HCT116 (cell line): ENCODE data around the gene SH3TC1. TPM values are rescaled to one million over a fixed set of nuclear protein-coding genes. Genes with fewer than 3 reads are reported as not detected.

Experiments used
- ATAC-seq: fragments of 200-7000 bp; cut with Tn5 transposase; 2 replicates; pipeline ENCODE4 v1.9.1; 2020; ENCODE audit warnings: mild to moderate bottlenecking, moderate library complexity
- BruUV-seq: library from RNA; stranded (reverse); fragments of 400-500 nt; replicated peaks from 2 replicates; lab custom pipeline; 2021; lab: Mats Ljungman, UMichigan
- CTCF ChIA-PET: fragments of 300-600 bp; sonication (Branson Sonifier 250); formaldehyde crosslinking; loops from one replicate; lab custom pipeline; 2021; ENCODE audit warnings: antibody characterized with exemption; lab: Charles Lee
- POLR2A ChIA-PET: fragments of 300-600, 350-600 bp; sonication (Branson Sonifier 250); formaldehyde crosslinking; loops from one replicate; lab custom pipeline; 2021; ENCODE audit warnings: antibody characterized with exemption; lab: Charles Lee
- RAD21 ChIA-PET, 2 experiments: fragments of 300-600 bp; sonication (Branson Sonifier 250); formaldehyde crosslinking; loops; one replicate each; lab custom pipeline; 2023; ENCODE audit warnings: low total read pairs in 2 of 2; ENCODE audit not compliant: uncharacterized antibody in 2 of 2, unreplicated experiment in 2 of 2, low non-redundant PET in 1 of 2; lab: Charles Lee
- DNase-seq: peaks from one replicate; pipeline ENCODE4 v3.0.0-alpha.2; 2010; ENCODE audit warnings: low read depth, low spot score
- H2AFZ ChIP-seq: fragments of 200-600 bp; shearing (Covaris generic), sonication (generic); 2 replicates; pipeline ENCODE4 v1.6.1; 2017; ENCODE audit warnings: low read depth, mixed run types, mixed read lengths, antibody characterized with exemption, low read length; ENCODE audit not compliant: poor library complexity, severe bottlenecking
- H3K27ac ChIP-seq: 2 replicates; pipeline ENCODE4 v1.5.1; 2012; ENCODE audit warnings: low read depth, low read length
- H3K27me3 ChIP-seq: fragments of 200-600 bp; sonication (generic); 2 replicates; pipeline ENCODE4 v1.6.1; 2016; ENCODE audit warnings: mixed run types, low read length, mixed read lengths; ENCODE audit not compliant: insufficient read depth
- H3K36me3 ChIP-seq, 2 experiments: fragments of 200-500 bp in 1 of 2; fragments of 200-600 bp in 1 of 2; sonication (Bioruptor generic) in 1 of 2; sonication (generic) in 1 of 2; 2 replicates each; pipeline versions ENCODE4 v1.5.1 to v1.6.1; 2014 to 2016; ENCODE audit warnings: low read length in 2 of 2, inconsistent platforms in 1 of 2, mixed read lengths in 1 of 2, mixed run types in 1 of 2; ENCODE audit not compliant: insufficient read depth in 2 of 2, control insufficient read depth in 1 of 2
- H3K4me1 ChIP-seq, 2 experiments: fragments of 200-600 bp in 1 of 2; sonication (generic) in 1 of 2; 2 replicates each; pipeline versions ENCODE4 v1.5.1 to v1.6.1; 2012 to 2017; ENCODE audit warnings: low read length in 2 of 2, inconsistent platforms in 1 of 2, mild to moderate bottlenecking in 1 of 2, mixed read lengths in 1 of 2, mixed run types in 1 of 2, moderate library complexity in 1 of 2; ENCODE audit not compliant: insufficient read depth in 2 of 2, control insufficient read depth in 1 of 2
- H3K4me2 ChIP-seq: fragments of 200-600 bp; sonication (generic); 2 replicates; pipeline ENCODE4 v1.6.1; 2017; ENCODE audit warnings: mixed run types, low read length, mixed read lengths
- H3K4me3 ChIP-seq, 2 experiments: fragments of 200-600 bp in 1 of 2; sonication (generic) in 1 of 2; replicated peaks in 1 of 2; 2 replicates each; pipeline ENCODE4 v1.5.1; 2011 to 2016; ENCODE audit warnings: low read length in 2 of 2, control low read depth in 1 of 2, low read depth in 1 of 2, mild to moderate bottlenecking in 1 of 2, mixed read lengths in 1 of 2, mixed run types in 1 of 2
- H3K79me2 ChIP-seq: fragments of 200-600 bp; sonication (generic); 2 replicates; pipeline ENCODE4 v1.6.1; 2017; ENCODE audit warnings: mild to moderate bottlenecking, mixed run types, low read length, moderate library complexity, mixed read lengths; ENCODE audit not compliant: insufficient read depth
- H3K9ac ChIP-seq: fragments of 200-600 bp; sonication (generic); 2 replicates; pipeline ENCODE4 v1.6.1; 2016; ENCODE audit warnings: low read length, mixed read lengths
- H3K9me2 ChIP-seq: fragments of 200-600 bp; sonication (generic), shearing (Covaris generic); 2 replicates; pipeline ENCODE4 v1.6.1; 2017; ENCODE audit warnings: mixed run types, mild to moderate bottlenecking, moderate library complexity; ENCODE audit not compliant: insufficient read depth
- H3K9me3 ChIP-seq, 2 experiments: fragments of 200-500 bp in 1 of 2; fragments of 200-600 bp in 1 of 2; sonication (Bioruptor generic) in 1 of 2; sonication (generic) in 1 of 2; 2 replicates each; pipeline ENCODE4 v1.6.1; 2014 to 2017; ENCODE audit warnings: low read length in 2 of 2, mixed read lengths in 2 of 2, inconsistent platforms in 1 of 2, low read depth in 1 of 2, mild to moderate bottlenecking in 1 of 2, mixed run types in 1 of 2, moderate library complexity in 1 of 2; ENCODE audit not compliant: control insufficient read depth in 1 of 2, insufficient read depth in 1 of 2
- H4K20me1 ChIP-seq: fragments of 200-600 bp; sonication (generic), shearing (Covaris generic); 2 replicates; pipeline ENCODE4 v1.6.1; 2017; ENCODE audit warnings: mixed run types, mild to moderate bottlenecking, moderate library complexity; ENCODE audit not compliant: insufficient read depth
- CBX3 ChIP-seq: IDR thresholded peaks from 2 replicates; pipeline ENCODE4 v1.6.1; 2012; ENCODE audit warnings: low read depth
- CEBPB ChIP-seq: IDR thresholded peaks from 2 replicates; pipeline ENCODE4 v1.6.1; 2012; ENCODE audit warnings: low read depth
- EGR1 ChIP-seq: IDR thresholded peaks from 2 replicates; pipeline ENCODE4 v1.6.1; 2012; ENCODE audit warnings: low read depth
- ELF1 ChIP-seq: IDR thresholded peaks from 2 replicates; pipeline ENCODE4 v1.6.1; 2012; ENCODE audit warnings: low read depth, borderline replicate concordance
- EZH2 ChIP-seq: fragments of 200-600 bp; sonication (generic); IDR thresholded peaks from 2 replicates; pipeline ENCODE4 v1.6.1; 2017; ENCODE audit warnings: antibody characterized with exemption, mixed run types
- EZH2phosphoT487 ChIP-seq: fragments of 200-600 bp; IDR thresholded peaks from 2 replicates; pipeline ENCODE4 v1.6.1; 2018; ENCODE audit warnings: antibody characterized with exemption, borderline replicate concordance
- FOSL1 ChIP-seq: IDR thresholded peaks from 2 replicates; pipeline ENCODE4 v1.6.1; 2012; ENCODE audit warnings: low read depth
- JUND ChIP-seq: IDR thresholded peaks from 2 replicates; pipeline ENCODE4 v1.6.1; 2012
- POLR2A ChIP-seq: IDR thresholded peaks from 2 replicates; pipeline ENCODE4 v1.7.0; 2011; ENCODE audit warnings: borderline replicate concordance; ENCODE audit not compliant: insufficient read depth, insufficient read length; ENCODE audit errors: extremely low read depth
- POLR2AphosphoS5 ChIP-seq: IDR thresholded peaks from 2 replicates; pipeline ENCODE4 v1.6.1; 2011; ENCODE audit warnings: mild to moderate bottlenecking, low read depth, low read length, moderate library complexity
- RAD21 ChIP-seq: IDR thresholded peaks from 2 replicates; pipeline ENCODE4 v1.6.1; 2012; ENCODE audit warnings: low read depth, mild to moderate bottlenecking
- SIN3A ChIP-seq: IDR thresholded peaks from 2 replicates; pipeline ENCODE4 v1.6.1; 2012; ENCODE audit warnings: low read depth
- SP1 ChIP-seq: IDR thresholded peaks from 2 replicates; pipeline ENCODE4 v1.6.1; 2012; ENCODE audit warnings: low read depth
- SRF ChIP-seq: IDR thresholded peaks from 2 replicates; pipeline ENCODE4 v1.6.1; 2012; ENCODE audit warnings: low read depth
- TCF7L2 ChIP-seq: IDR thresholded peaks from 2 replicates; pipeline ENCODE4 v1.7.0; 2011; ENCODE audit warnings: borderline replicate concordance, inconsistent platforms; ENCODE audit not compliant: insufficient read depth, insufficient read length; ENCODE audit errors: extremely low read depth
- YY1 ChIP-seq: IDR thresholded peaks from 2 replicates; pipeline ENCODE4 v1.6.1; 2011; ENCODE audit warnings: low read length, low read depth, moderate library complexity, mild to moderate bottlenecking; ENCODE audit not compliant: insufficient replicate concordance; ENCODE audit errors: extremely low read depth
- ZNF274 ChIP-seq: fragments of 200-500 bp; sonication (Bioruptor generic); IDR thresholded peaks from 2 replicates; pipeline ENCODE4 v1.6.1; 2014; ENCODE audit warnings: mild to moderate bottlenecking, low read depth, low read length, inconsistent platforms
- intact Hi-C: fragments of 100-400 bp; cut with micrococcal nuclease; formaldehyde crosslinking; loops from 2 replicates; pipeline ENCODE4 v1.10.0; 2022
- total RNA-seq: library from RNA; stranded (reverse); gene quantifications from one replicate; pipeline ENCODE4 v1.2.1, GENCODE V29; 2021; ENCODE audit not compliant: unreplicated experiment
- TF ChIP-seq, protein P1 (sequence below), 3 experiments: fragments of 200-600 bp in 1 of 3; sonication (generic) in 1 of 3; IDR thresholded peaks in 2 of 3; conservative IDR thresholded peaks in 1 of 3; 2 replicates each; pipeline ENCODE4 v1.5.1; 2012 to 2017; ENCODE audit warnings: low read depth in 2 of 3, low read length in 2 of 3, antibody characterized with exemption in 1 of 3, borderline replicate concordance in 1 of 3, control low read depth in 1 of 3, mild to moderate bottlenecking in 1 of 3, mixed read lengths in 1 of 3, mixed run types in 1 of 3, moderate library complexity in 1 of 3; ENCODE audit not compliant: insufficient read depth in 1 of 3
- TF ChIP-seq, protein P2 (sequence below): IDR thresholded peaks from 2 replicates; pipeline ENCODE4 v1.6.1; 2012
- TF ChIP-seq, protein P3 (sequence below): IDR thresholded peaks from 2 replicates; pipeline ENCODE4 v1.6.1; 2012

The SH3TC1 gene
- total RNA-seq, 1 experiment from 2014 or later, result 12.5 TPM

DNA sequence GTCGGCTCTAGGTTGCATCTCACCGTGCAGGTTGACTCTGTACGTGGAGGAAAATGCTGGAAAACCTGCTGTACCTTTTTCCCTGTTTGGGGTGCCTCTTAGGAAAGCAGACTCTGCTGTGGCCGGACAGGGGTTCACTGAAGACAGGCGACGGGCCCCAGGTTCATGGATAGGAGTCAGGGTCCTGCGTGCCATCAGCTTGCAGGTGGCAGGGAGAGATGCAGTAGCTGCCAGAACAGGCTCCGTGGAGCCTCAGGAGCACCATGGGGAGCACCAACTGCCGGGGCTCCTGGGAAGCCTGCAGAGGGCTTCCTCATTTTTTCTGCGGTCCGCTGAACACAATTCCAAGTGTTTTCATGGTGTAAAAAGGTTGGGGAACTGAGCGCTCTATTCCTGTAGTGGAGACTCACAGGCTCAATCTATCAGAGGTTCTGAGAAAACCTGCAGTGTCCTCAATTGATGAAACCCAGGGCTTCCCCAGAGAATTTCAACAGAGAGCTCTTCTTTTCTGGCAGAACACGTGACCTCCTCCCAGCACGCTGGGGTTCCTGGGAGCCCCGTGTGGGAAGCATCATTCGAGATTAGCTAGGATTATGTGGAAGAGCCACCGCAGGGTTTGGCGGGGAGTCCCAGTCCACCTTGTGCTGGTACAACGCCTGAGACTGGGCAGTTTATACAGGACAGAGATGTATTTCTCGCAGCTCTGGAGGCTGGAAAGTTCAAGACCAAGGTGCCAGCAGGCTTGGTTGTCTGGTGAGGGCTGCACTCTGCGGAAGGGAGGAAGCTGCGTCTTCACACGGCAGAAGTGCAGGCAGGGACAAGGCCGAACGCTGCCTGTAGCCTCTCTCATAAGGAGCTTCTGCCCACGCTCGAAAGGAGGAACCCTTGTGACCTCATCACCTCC is 72.1 kb downstream of the SH3TC1 start:
- Histone ChIP-seq H3K4me1 (no peaks in the 10 kb centered on the region), H2AFZ (no peak overlapping the region), H3K27ac (no peak overlapping the region), H3K4me2 (no peak overlapping the region), H3K36me3 (no peaks in the 10 kb centered on the region), H3K9ac (no peak overlapping the region), H4K20me1 (no peaks in the 10 kb centered on the region)
- POLR2A ChIA-PET, result no interaction called here
- TF ChIP-seq FOSL1, result no peak
- TF ChIP-seq TCF7L2, result no peak
- TF ChIP-seq CEBPB, result no peak
- TF ChIP-seq EGR1, result no peak
- no peak for TF ChIP-seq SRF
- no peak for TF ChIP-seq POLR2AphosphoS5
- TF ChIP-seq CBX3, result no peak
- no peak for TF ChIP-seq YY1
- no peak for TF ChIP-seq EZH2
- TF ChIP-seq ZNF274, result no peak
- no peak for TF ChIP-seq POLR2A
- no peak for TF ChIP-seq JUND
- TF ChIP-seq EZH2phosphoT487, result no peak
- TF ChIP-seq, protein P1, sequence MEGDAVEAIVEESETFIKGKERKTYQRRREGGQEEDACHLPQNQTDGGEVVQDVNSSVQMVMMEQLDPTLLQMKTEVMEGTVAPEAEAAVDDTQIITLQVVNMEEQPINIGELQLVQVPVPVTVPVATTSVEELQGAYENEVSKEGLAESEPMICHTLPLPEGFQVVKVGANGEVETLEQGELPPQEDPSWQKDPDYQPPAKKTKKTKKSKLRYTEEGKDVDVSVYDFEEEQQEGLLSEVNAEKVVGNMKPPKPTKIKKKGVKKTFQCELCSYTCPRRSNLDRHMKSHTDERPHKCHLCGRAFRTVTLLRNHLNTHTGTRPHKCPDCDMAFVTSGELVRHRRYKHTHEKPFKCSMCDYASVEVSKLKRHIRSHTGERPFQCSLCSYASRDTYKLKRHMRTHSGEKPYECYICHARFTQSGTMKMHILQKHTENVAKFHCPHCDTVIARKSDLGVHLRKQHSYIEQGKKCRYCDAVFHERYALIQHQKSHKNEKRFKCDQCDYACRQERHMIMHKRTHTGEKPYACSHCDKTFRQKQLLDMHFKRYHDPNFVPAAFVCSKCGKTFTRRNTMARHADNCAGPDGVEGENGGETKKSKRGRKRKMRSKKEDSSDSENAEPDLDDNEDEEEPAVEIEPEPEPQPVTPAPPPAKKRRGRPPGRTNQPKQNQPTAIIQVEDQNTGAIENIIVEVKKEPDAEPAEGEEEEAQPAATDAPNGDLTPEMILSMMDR (IDR thresholded peaks at IDR 0.05 in 2 of 3, conservative IDR thresholded peaks at IDR 0.05 in 1 of 3; ENCODE audit: borderline replicate concordance in 1 of 3, insufficient read depth in 1 of 3, low read depth in 2 of 3, low read length in 2 of 3), result no peak
- no peak for TF ChIP-seq RAD21
- TF ChIP-seq, protein P2, sequence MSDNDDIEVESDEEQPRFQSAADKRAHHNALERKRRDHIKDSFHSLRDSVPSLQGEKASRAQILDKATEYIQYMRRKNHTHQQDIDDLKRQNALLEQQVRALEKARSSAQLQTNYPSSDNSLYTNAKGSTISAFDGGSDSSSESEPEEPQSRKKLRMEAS, result no peak
- no peak for TF ChIP-seq SP1
- TF ChIP-seq, protein P3, sequence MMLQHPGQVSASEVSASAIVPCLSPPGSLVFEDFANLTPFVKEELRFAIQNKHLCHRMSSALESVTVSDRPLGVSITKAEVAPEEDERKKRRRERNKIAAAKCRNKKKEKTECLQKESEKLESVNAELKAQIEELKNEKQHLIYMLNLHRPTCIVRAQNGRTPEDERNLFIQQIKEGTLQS, result no peak
- no peak for TF ChIP-seq SIN3A
- no peak for TF ChIP-seq ELF1
- TF ChIP-seq, all 23 proteins: peak for 0
- ChIA-PET RAD21 (no interaction called here), CTCF (no interaction called here)
- intact Hi-C loops, result no loop called here
- Histone ChIP-seq H3K79me2 (no peaks in the 10 kb centered on the region), H3K4me3 (no peak overlapping the region), H3K9me3 (no peaks in the 10 kb centered on the region), H3K27me3 (no peaks in the 10 kb centered on the region), H3K9me2 (no peaks in the 10 kb centered on the region)
- DNase-seq (no peak), ATAC-seq (no peak)
- BruUV-seq, result no TSS peak
